HG03575 (cell line): Measurements from ENCODE around the gene LRRC2.
"Not testable (repeated sequence)": the region's sequence is repeated elsewhere in the genome, so short reads cannot be mapped to it uniquely, and the experiment has no call there.

Experiments used
- ATAC-seq: cut with Tn5 transposase; IDR thresholded peaks from one replicate; pipeline ENCODE4 v1.9.1; 2021; ENCODE audit not compliant: unreplicated experiment, insufficient number of reproducible peaks, low FRiP score; ENCODE audit errors: extremely low read depth

Gene LRRC2

DNA sequence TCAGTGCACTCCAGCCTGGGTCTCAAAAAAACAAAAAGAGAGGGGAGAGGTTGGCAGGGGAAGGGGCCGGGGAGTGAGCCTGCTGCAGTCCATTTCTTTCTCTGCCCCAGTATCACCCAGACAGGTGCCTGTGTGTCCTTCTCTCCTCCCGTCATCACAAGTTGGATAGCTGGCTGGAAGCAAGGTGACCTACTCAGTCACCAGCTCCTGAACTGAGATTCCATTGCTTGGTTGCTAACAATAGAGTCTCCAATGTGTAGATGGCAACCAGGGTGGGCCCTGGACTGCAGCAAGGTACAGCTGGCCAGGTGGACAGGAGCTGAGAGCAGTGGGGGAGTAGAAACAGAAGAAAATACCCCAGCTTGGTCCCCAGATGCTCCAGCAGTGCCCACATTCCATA lies 4.6 kb downstream of the LRRC2 start:
- ATAC-seq, result no peak

GRCh38 chr3:46559091-46559704 lies 6.9 kb downstream of the LRRC2 start:
- no peak for ATAC-seq

GRCh38 chr3:46558184-46559043 lies 7.7 kb downstream of the LRRC2 start:
- no peak for ATAC-seq

GRCh38 chr3:46557814-46558183 lies 8.3 kb downstream of the LRRC2 start:
- no peak for ATAC-seq

DNA sequence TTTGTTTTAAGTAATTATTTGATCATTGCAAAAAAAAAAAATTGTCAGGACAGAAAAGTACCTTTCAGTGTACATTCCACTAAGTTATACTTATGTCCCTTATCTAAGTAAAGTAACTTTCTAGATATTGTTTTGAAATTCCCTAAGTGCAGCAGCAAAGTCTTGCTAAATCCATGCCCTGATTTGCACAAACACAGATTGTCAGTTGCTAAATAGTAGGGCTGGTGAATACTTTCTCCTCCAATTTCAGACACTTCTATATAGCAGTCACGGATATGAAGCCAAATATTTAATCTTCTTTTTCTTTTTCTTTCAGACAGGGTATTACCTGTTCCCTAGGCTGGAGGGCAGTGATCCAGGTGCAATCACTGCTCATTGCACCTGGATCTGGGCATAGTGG lies 12.9 kb downstream of the LRRC2 start:
- ATAC-seq, result no peak

DNA sequence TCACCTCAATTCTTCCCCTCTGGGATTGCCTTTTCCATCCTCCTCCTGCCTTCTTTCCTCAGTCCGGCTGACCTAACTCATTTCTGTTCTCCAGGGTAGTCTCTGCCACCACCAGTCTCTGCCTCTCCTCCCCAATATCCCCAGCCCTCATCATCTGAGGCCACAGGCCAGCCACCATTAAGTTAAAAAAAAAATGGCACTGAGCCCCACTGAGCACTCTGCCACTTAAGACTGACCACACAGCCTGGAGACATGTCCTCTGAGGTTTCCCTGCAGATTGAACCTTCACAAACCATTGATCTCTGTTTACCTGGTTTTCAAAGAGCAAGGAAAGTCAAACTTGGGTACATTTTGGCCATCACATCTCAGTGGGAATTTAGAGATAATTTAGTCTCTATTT lies 13.6 kb downstream of the LRRC2 start:
- ATAC-seq, result no peak

- no peak for ATAC-seq
Measured at GRCh38 chr3:46551615-46552014, 14.5 kb downstream of the LRRC2 start.

DNA sequence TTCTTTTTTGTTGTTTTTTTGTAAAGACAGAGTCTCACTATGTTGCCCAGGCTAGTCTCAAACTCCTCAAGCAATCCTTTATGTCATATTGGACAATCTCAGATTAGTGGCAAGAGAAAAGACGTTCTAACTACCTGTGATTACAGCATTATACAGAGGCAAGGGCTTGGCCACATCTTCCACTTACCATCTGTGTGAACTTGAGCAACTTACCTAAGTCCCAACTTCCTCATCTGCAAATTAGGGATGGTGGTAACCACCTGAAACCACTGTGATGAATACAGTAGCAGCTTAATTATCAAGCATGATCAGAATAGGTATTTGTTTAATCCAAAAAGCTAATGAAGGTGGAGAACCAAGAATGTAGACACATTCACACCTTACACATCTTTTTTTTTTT lies 16.1 kb downstream of the LRRC2 start:
- ATAC-seq, result no peak

- ATAC-seq, result no peak
Measured at GRCh38 chr3:46549408-46549904, 16.6 kb downstream of the LRRC2 start.

GRCh38 chr3:46548611-46549010 lies 17.5 kb downstream of the LRRC2 start:
- ATAC-seq, result not testable (repeated sequence)

GRCh38 chr3:46546896-46547440 lies 19.1 kb downstream of the LRRC2 start:
- no peak for ATAC-seq

GRCh38 chr3:46545818-46546630 lies 20.1 kb downstream of the LRRC2 start:
- no peak for ATAC-seq

DNA sequence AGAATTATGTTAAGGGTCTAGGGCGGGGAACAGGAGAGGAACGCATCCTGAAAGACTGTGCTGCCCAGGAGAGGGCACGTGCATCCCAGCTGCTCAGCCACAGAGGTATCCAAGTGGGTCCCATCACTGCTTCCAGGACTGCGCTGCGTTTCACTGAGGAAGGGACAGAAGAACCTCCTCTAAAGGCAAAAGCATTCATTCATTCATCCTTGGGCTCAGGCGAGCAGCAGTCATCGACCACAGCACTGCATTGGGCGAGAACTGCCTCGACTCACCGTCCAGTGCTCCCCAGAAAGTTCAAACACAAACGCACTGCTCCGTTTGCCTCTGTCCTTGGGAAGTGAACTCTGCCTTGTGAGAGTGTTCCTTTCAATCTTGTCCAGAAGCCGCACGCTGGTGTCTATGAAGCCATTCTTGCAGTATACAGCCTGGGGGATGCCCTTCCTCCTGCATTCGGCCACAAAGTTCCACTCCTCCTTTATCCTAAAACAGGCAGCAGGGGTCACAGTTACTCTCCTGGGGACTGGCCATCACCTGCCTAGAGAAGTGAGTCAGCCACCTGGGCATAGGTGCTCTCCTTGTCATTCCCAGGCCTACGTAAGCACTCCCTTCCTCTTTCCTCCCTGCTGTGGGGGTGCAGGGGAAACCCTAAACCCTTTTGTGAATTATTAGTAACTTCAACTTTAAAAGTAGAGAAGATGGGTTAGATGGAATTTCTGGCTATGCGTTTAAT lies 21.2 kb downstream of the LRRC2 start:
- no peak for ATAC-seq

DNA sequence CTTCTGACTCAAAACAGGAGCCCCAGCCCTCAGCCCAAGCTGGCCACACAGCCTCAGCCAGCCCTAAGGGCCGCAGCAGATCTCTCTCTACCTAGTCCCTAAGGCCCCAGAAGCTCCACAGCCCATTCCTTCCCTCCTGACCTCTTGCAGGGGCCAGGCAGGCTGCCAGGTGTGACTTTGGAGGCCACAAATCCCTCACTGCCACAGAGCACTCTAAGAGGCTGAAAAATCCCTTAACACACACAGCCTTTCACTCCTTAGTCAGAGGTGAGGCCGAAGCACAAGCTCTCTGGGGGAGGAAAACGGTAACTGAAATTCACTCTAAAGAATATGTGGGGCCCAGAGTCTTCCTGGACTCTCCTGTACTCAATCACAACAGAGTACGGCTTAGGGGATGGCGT lies 23.3 kb downstream of the LRRC2 start:
- ATAC-seq, result no peak

- ATAC-seq, result no peak
Measured at GRCh38 chr3:46542344-46542743, 23.8 kb downstream of the LRRC2 start.

DNA sequence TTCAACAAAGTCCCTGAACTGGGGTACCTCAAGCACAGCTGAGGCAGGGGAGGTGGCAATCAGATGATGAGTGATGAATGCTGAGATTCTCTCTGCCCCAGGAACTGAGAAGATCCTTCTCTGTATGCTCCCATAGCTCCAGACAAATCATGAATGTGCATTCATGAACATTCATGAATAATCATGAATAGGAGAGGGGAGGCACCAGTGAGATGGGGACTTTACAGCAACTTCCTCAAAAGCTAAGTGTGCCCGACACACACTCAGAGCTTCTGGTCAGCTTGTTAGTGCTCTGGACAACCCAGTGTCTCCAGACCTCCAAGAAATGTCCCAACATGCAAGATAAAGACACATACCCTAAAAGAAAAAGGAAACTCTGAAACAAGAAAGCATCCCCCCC lies 24.3 kb downstream of the LRRC2 start:
- ATAC-seq, result no peak

DNA sequence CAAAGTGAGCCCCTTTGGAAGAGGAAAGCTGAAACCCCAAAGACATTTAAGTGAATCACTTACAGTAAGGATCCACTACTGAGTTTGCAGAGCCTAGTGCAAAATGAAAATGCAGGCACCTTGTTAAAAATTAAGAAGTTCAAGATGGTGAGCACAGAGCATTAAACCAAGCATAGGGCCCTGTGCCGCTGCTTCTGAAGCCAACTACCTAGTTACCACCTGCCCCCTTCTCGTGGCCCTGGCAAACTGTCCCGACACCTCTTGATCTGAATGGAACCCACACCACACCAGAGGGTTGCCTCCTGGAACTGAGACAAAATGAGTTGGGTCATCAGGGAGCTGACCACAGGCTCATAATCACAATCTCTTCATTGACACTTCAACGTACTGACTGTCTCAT lies 25.6 kb downstream of the LRRC2 start:
- ATAC-seq, result no peak

DNA sequence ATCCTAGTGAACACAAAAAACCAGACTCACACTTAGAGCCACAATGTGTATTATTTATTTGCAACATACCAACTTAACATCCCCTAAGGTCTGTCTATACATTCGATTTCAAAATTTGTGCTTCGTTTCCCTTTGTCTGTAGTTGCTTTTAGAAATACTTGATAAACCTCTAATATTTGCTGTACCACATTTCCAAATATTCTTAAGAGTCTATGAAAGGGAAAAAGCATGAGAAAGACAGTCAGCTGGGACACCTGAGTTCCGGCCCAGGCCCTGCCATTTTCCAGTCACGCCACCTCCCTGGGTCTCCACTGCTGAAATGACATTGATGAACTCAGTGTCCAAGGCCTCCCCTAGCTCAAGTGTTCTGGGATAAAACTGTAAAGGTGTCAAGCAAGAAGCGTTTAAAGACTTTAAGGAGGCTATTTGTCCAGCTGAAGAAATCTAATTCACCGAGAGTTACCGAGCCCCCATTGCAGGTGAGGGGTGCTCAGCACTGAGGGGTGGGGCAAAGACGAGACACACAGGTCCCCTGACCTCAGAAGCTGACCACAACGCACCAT lies 26.6 kb downstream of the LRRC2 start:
- ATAC-seq, result no peak
